Endothelial cell of umbilical vein (primary cell): Measurements from ENCODE around the gene TSHZ3. TPM values are rescaled to one million over a fixed set of nuclear protein-coding genes. Genes with fewer than 3 reads are reported as not detected.

Experiments used
- BruUV-seq: library from RNA; stranded (reverse); fragments of 400-500 nt; replicated peaks from 2 replicates; lab custom pipeline; 2021; lab: Mats Ljungman, UMichigan
- CTCF ChIA-PET: fragments of 300-600, 350-600 bp; sonication (Branson Sonifier 250); formaldehyde crosslinking; loops from one replicate; lab custom pipeline; 2021; ENCODE audit warnings: antibody characterized with exemption, inconsistent platforms; lab: Charles Lee
- POLR2A ChIA-PET: fragments of 300-600, 350-600 bp; sonication (Branson Sonifier 250); formaldehyde crosslinking; loops from one replicate; lab custom pipeline; 2021; ENCODE audit warnings: antibody characterized with exemption, inconsistent platforms; lab: Charles Lee
- DNase-seq: peaks from one replicate; pipeline ENCODE4 v3.0.0-alpha.2; 2011; ENCODE audit warnings: low read depth, low spot score
- FAIRE-seq: peaks from 2 replicates; lab custom pipeline; 2011; peaks lifted over from hg19 to GRCh38; lab: Jason Lieb, UNC
- H2AFZ ChIP-seq: 2 replicates; pipeline ENCODE4 v1.6.0; 2012; ENCODE audit warnings: low read depth, low read length, control low read depth, inconsistent platforms
- H3K27ac ChIP-seq: 2 replicates; pipeline ENCODE4 v1.5.1; 2011; ENCODE audit warnings: low read depth, mild to moderate bottlenecking, control low read depth, low read length, moderate library complexity; ENCODE audit not compliant: insufficient read depth
- H3K27me3 ChIP-seq, 2 experiments: 2 replicates each; pipeline versions ENCODE4 v1.6.0 to v1.6.1; 2011; ENCODE audit warnings: low read length in 2 of 2, mixed read lengths in 1 of 2; ENCODE audit not compliant: control insufficient read depth in 2 of 2, insufficient read depth in 2 of 2
- H3K36me3 ChIP-seq, 2 experiments: 2 replicates in 1 of 2; 3 replicates in 1 of 2; pipeline ENCODE4 v1.5.1; 2011; ENCODE audit warnings: low read length in 2 of 2, mild to moderate bottlenecking in 1 of 2, moderate library complexity in 1 of 2; ENCODE audit not compliant: control insufficient read depth in 2 of 2, insufficient read depth in 2 of 2; ENCODE audit errors: extremely low read depth in 1 of 2
- H3K4me1 ChIP-seq: 3 replicates; pipeline ENCODE4 v1.5.1; 2011; ENCODE audit warnings: mild to moderate bottlenecking, low read length; ENCODE audit not compliant: control insufficient read depth, insufficient read depth; ENCODE audit errors: extremely low read depth
- H3K4me2 ChIP-seq: 2 replicates; pipeline ENCODE4 v1.6.1; 2011; ENCODE audit warnings: low read length, control low read depth, mixed read lengths; ENCODE audit not compliant: insufficient read depth
- H3K4me3 ChIP-seq, 3 experiments: fragments of 200-600 bp in 1 of 3; sonication (generic), shearing (Covaris generic) in 1 of 3; replicated peaks in 1 of 3; 2 replicates each; pipeline ENCODE4 v1.5.1; 2011 to 2016; ENCODE audit warnings: control low read depth in 3 of 3, low read length in 3 of 3, mild to moderate bottlenecking in 2 of 3, inconsistent platforms in 1 of 3, low read depth in 1 of 3, moderate library complexity in 1 of 3; ENCODE audit not compliant: insufficient read depth in 1 of 3
- H3K79me2 ChIP-seq: 2 replicates; pipeline ENCODE4 v1.6.0; 2012; ENCODE audit warnings: low read length, inconsistent platforms; ENCODE audit not compliant: control insufficient read depth, insufficient read depth
- H3K9ac ChIP-seq: replicated peaks from 2 replicates; pipeline ENCODE3; 2011; ENCODE audit warnings: low read length, control low read depth; ENCODE audit not compliant: insufficient read depth; ENCODE audit errors: extremely low read depth
- H3K9me1 ChIP-seq: replicated peaks from 3 replicates; pipeline ENCODE4 v1.6.0; 2011; ENCODE audit warnings: mild to moderate bottlenecking, low read length; ENCODE audit not compliant: control insufficient read depth, insufficient read depth; ENCODE audit errors: extremely low read depth
- H3K9me3 ChIP-seq: replicated peaks from 2 replicates; pipeline ENCODE4 v1.5.1; 2012; ENCODE audit warnings: low read length, inconsistent platforms; ENCODE audit not compliant: control insufficient read depth, insufficient read depth
- H4K20me1 ChIP-seq: replicated peaks from 2 replicates; pipeline ENCODE3; 2011; ENCODE audit warnings: mild to moderate bottlenecking, low read length; ENCODE audit not compliant: control insufficient read depth, insufficient read depth; ENCODE audit errors: extremely low read depth
- EZH2 ChIP-seq: IDR thresholded peaks from 2 replicates; pipeline ENCODE4 v1.6.1; 2012; ENCODE audit warnings: borderline replicate concordance, low read depth, mild to moderate bottlenecking, moderate library complexity, low read length, inconsistent platforms; ENCODE audit not compliant: severe bottlenecking
- FOS ChIP-seq: IDR thresholded peaks from 2 replicates; pipeline ENCODE4 v1.6.1; 2011; ENCODE audit warnings: mild to moderate bottlenecking, low read length, moderate library complexity, borderline replicate concordance; ENCODE audit not compliant: insufficient read depth
- GATA2 ChIP-seq: IDR thresholded peaks from 2 replicates; pipeline ENCODE4 v1.7.0; 2011; ENCODE audit warnings: low read depth, mild to moderate bottlenecking, moderate library complexity, mixed read lengths, low read length; ENCODE audit not compliant: insufficient read length, insufficient read depth
- JUN ChIP-seq: IDR thresholded peaks from 2 replicates; pipeline ENCODE4 v1.6.1; 2011; ENCODE audit warnings: borderline replicate concordance, low read depth; ENCODE audit not compliant: insufficient read length, insufficient read depth
- MYC ChIP-seq: IDR thresholded peaks from one replicate; pipeline ENCODE4 v1.6.1; 2011; ENCODE audit warnings: mild to moderate bottlenecking, low read depth, low read length
- POLR2A ChIP-seq: IDR thresholded peaks from 2 replicates; pipeline ENCODE4 v1.6.1; 2012; ENCODE audit warnings: low read depth, mild to moderate bottlenecking, control low read depth, low read length
- POLR2AphosphoS5 ChIP-seq: IDR thresholded peaks from 2 replicates; pipeline ENCODE4 v1.6.1; 2012; ENCODE audit warnings: low read depth, mild to moderate bottlenecking, control low read depth, low read length, moderate library complexity; ENCODE audit not compliant: insufficient read depth
- dilution Hi-C: fragments of 300-500 bp; cut with MboI; formaldehyde crosslinking; loops from one replicate; pipeline ENCODE4 v1.15.0; 2019; ENCODE audit warnings: low sequenced_read_pairs; ENCODE audit not compliant: extremely low pct_ligation_motif_present
- intact Hi-C: fragments of 100-400 bp; cut with micrococcal nuclease; formaldehyde crosslinking; loops from one replicate; pipeline ENCODE4 v1.10.0; 2022
- polyA plus RNA-seq, 4 experiments: library from polyadenylated mRNA; depleted of rRNA in 3 of 4; stranded (reverse) in 3 of 4; unstranded in 1 of 4; fragments of >200 nt; gene quantifications; 2 replicates each; pipeline versions ENCODE4 v1.2.1 to v1.2.3, GENCODE V29; 2011 to 2012; ENCODE audit warnings: missing spikeins in 1 of 4
- total RNA-seq: library from RNA; stranded (reverse); gene quantifications from 2 replicates; pipeline ENCODE4 v1.2.3, GENCODE V29; 2021
- TF ChIP-seq, protein P1 (sequence below), 2 donors: IDR thresholded peaks; 1 replicate in 1 of 2; 2 replicates in 1 of 2; pipeline ENCODE4 v1.5.1; 2011; ENCODE audit warnings: low read length in 2 of 2, mild to moderate bottlenecking in 2 of 2, moderate library complexity in 2 of 2, control low read depth in 1 of 2, inconsistent platforms in 1 of 2, low read depth in 1 of 2; ENCODE audit not compliant: insufficient read depth in 1 of 2; ENCODE audit errors: extremely low read depth in 1 of 2
- TF ChIP-seq, protein P2 (sequence below): IDR thresholded peaks from 2 replicates; pipeline ENCODE4 v1.6.1; 2011; ENCODE audit not compliant: insufficient read depth, insufficient read length

Gene TSHZ3
- total and polyA plus RNA-seq, 2 donors (not counting 3 experiments of a cell fraction or from before 2014, with no cell fraction given), result 1.2 to 6.2 TPM

DNA sequence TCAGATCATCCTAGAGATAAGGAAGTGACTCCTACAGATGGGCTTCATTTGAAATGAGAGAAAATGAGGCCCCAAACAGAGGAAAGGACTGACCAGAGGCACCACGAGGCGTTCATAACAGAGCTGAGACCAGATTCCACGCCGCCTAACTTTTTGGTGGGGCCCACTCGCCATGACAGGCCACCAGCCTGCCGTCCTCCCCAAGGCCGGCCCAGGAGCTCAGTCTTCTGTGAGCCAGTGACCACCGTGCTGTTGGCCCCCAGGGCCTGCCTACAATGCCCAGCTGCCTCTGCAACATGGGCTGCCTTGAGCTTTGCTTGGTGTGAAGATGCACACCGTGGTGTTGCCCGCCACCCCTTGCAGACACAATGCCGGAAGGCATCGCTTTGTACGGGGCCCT is 40.5 kb downstream of the TSHZ3 start:
- no peaks in the 10 kb centered on the region for H3K27me3 ChIP-seq
- ChIA-PET CTCF (no interaction called here), POLR2A (no interaction called here)
- H3K4me3 ChIP-seq, result no peak overlapping the region
- BruUV-seq, result no TSS peak
- no peak for DNase-seq
- H2AFZ ChIP-seq, result no peak overlapping the region
- no peaks in the 10 kb centered on the region for H3K9me3 ChIP-seq
- no peaks in the 10 kb centered on the region for H3K4me1 ChIP-seq
- FAIRE-seq, result no peak
- no peaks in the 10 kb centered on the region for H4K20me1 ChIP-seq
- H3K4me2 ChIP-seq, result no peak overlapping the region
- intact Hi-C loops, result no loop called here
- H3K27ac ChIP-seq, result no peak overlapping the region
- H3K9ac ChIP-seq, result no peak overlapping the region
- TF ChIP-seq EZH2, result no peak
- TF ChIP-seq POLR2A, result no peak
- no peak for TF ChIP-seq FOS
- TF ChIP-seq, protein P1, sequence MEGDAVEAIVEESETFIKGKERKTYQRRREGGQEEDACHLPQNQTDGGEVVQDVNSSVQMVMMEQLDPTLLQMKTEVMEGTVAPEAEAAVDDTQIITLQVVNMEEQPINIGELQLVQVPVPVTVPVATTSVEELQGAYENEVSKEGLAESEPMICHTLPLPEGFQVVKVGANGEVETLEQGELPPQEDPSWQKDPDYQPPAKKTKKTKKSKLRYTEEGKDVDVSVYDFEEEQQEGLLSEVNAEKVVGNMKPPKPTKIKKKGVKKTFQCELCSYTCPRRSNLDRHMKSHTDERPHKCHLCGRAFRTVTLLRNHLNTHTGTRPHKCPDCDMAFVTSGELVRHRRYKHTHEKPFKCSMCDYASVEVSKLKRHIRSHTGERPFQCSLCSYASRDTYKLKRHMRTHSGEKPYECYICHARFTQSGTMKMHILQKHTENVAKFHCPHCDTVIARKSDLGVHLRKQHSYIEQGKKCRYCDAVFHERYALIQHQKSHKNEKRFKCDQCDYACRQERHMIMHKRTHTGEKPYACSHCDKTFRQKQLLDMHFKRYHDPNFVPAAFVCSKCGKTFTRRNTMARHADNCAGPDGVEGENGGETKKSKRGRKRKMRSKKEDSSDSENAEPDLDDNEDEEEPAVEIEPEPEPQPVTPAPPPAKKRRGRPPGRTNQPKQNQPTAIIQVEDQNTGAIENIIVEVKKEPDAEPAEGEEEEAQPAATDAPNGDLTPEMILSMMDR (IDR thresholded peaks at IDR 0.05; ENCODE audit: extremely low read depth in 1 of 2, insufficient read depth in 1 of 2, low read depth in 1 of 2, low read length in 2 of 2), result no peak
- TF ChIP-seq, protein P2, sequence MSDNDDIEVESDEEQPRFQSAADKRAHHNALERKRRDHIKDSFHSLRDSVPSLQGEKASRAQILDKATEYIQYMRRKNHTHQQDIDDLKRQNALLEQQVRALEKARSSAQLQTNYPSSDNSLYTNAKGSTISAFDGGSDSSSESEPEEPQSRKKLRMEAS, result no peak
- TF ChIP-seq POLR2AphosphoS5, result no peak
- no peak for TF ChIP-seq GATA2
- no peak for TF ChIP-seq JUN
- TF ChIP-seq MYC, result no peak
- H3K79me2 ChIP-seq, result no peaks in the 10 kb centered on the region
- no peaks in the 10 kb centered on the region for H3K36me3 ChIP-seq
- dilution Hi-C loops, result no loop called here
- no peaks in the 10 kb centered on the region for H3K9me1 ChIP-seq
